K562 (cell line): Measurements from ENCODE around the gene NEU1. TPM values are rescaled to one million over a fixed set of nuclear protein-coding genes. Genes with fewer than 3 reads are reported as not detected.

Experiments
- ATAC-seq: fragments of 200-7000 bp; cut with Tn5 transposase; 3 replicates; pipeline ENCODE4 v1.9.1; 2020; ENCODE audit warnings: moderate library complexity
- BruUV-seq: library from RNA; stranded (reverse); fragments of 400-500 nt; replicated peaks from 2 replicates; lab custom pipeline; 2021; lab: Mats Ljungman, UMichigan
- CTCF ChIA-PET: fragments of 300-600 bp; formaldehyde crosslinking; extraction: SDS; loops from one replicate; lab custom pipeline; 2021; ENCODE audit warnings: low intra/inter-chr PET ratio; lab: Yijun Ruan, JAX
- POLR2A ChIA-PET: fragments of 300-600, 350-650 bp; sonication (Branson Sonifier 250); formaldehyde crosslinking; extraction: SDS; loops from one replicate; lab custom pipeline; 2021; ENCODE audit warnings: antibody characterized with exemption, inconsistent platforms; lab: Yijun Ruan, JAX
- DNase-seq, 4 experiments: peaks; one replicate each; pipeline versions ENCODE4 v3.0.0 to v3.0.0-alpha.2; 2011 to 2018; ENCODE audit warnings: low spot score in 3 of 4, mixed read lengths in 3 of 4; ENCODE audit errors: extremely low read depth in 1 of 4
- FAIRE-seq: peaks from 2 replicates; lab custom pipeline; 2011; peaks lifted over from hg19 to GRCh38; lab: Jason Lieb, UNC
- H2AFZ ChIP-seq: 2 replicates; pipeline ENCODE4 v1.6.0; 2011; ENCODE audit warnings: low read depth, low read length, control low read depth, inconsistent platforms
- H3K27ac ChIP-seq: fragments of 200-600 bp; 3 replicates; pipeline ENCODE4 v1.8.0; 2011; ENCODE audit warnings: low read depth, mild to moderate bottlenecking, control low read depth, inconsistent platforms, low read length, moderate library complexity, mixed read lengths; ENCODE audit errors: extremely low read depth
- H3K27me3 ChIP-seq, 2 experiments: fragments of 300-600 bp in 1 of 2; 2 replicates in 1 of 2; 3 replicates in 1 of 2; pipeline versions ENCODE4 v1.6.0 to v1.8.0; 2011; ENCODE audit warnings: inconsistent platforms in 2 of 2, low read length in 2 of 2, mild to moderate bottlenecking in 1 of 2, mixed read lengths in 1 of 2, moderate library complexity in 1 of 2; ENCODE audit not compliant: control insufficient read depth in 2 of 2, insufficient read depth in 2 of 2
- H3K36me3 ChIP-seq: fragments of 300-600 bp; 3 replicates; pipeline ENCODE4 v1.8.0; 2011; ENCODE audit warnings: mild to moderate bottlenecking, low read length, inconsistent platforms; ENCODE audit not compliant: control insufficient read depth, insufficient read depth
- H3K4me1 ChIP-seq, 2 experiments: fragments of 200-600 bp in 1 of 2; replicated peaks in 1 of 2; 2 replicates in 1 of 2; 3 replicates in 1 of 2; pipeline versions ENCODE4 v1.5.1 to v1.8.0; 2011; ENCODE audit warnings: inconsistent platforms in 2 of 2, low read length in 2 of 2, mild to moderate bottlenecking in 1 of 2, mixed read lengths in 1 of 2, moderate library complexity in 1 of 2; ENCODE audit not compliant: control insufficient read depth in 2 of 2, insufficient read depth in 2 of 2
- H3K4me2 ChIP-seq: 2 replicates; pipeline ENCODE4 v1.6.1; 2011; ENCODE audit warnings: low read length, control low read depth, inconsistent platforms, mixed read lengths; ENCODE audit not compliant: insufficient read depth
- H3K4me3 ChIP-seq: fragments of 200-600 bp; sonication (generic), shearing (Covaris generic); 2 replicates; pipeline ENCODE4 v1.5.1; 2016; ENCODE audit warnings: control low read depth, inconsistent platforms
- H3K79me2 ChIP-seq: fragments of 200-600 bp; 3 replicates; pipeline ENCODE4 v1.8.0; 2011; ENCODE audit warnings: low read length, inconsistent platforms; ENCODE audit not compliant: control insufficient read depth, insufficient read depth
- H3K9ac ChIP-seq, 2 experiments: 2 replicates each; pipeline versions ENCODE4 v1.6.0 to v1.6.1; 2011; ENCODE audit warnings: low read depth in 2 of 2, low read length in 2 of 2, control low read depth in 1 of 2, inconsistent platforms in 1 of 2, mild to moderate bottlenecking in 1 of 2, mixed read lengths in 1 of 2; ENCODE audit not compliant: insufficient read depth in 1 of 2
- H3K9me1 ChIP-seq: one replicate; pipeline ENCODE4 v1.6.0; 2011; ENCODE audit warnings: inconsistent platforms, mild to moderate bottlenecking, low read length, moderate library complexity; ENCODE audit not compliant: control insufficient read depth, insufficient read depth
- H3K9me3 ChIP-seq: replicated peaks from 2 replicates; pipeline ENCODE4 v1.5.1; 2011; ENCODE audit warnings: low read depth, low read length, inconsistent platforms; ENCODE audit not compliant: control insufficient read depth, insufficient read depth
- H4K20me1 ChIP-seq: replicated peaks from 2 replicates; pipeline ENCODE4 v1.6.1; 2011; ENCODE audit warnings: low read length, inconsistent platforms, mixed read lengths; ENCODE audit not compliant: control insufficient read depth, insufficient read depth
- CBX1 ChIP-seq: sonication (generic); IDR thresholded peaks from 2 replicates; pipeline ENCODE4 v1.6.1; 2016; ENCODE audit warnings: antibody characterized with exemption, low read depth, mild to moderate bottlenecking
- CTCFL ChIP-seq: IDR thresholded peaks from 2 replicates; pipeline ENCODE4 v1.6.1; 2011; ENCODE audit warnings: borderline replicate concordance, low read depth, mild to moderate bottlenecking, moderate library complexity, low read length; ENCODE audit not compliant: insufficient read depth, poor library complexity, severe bottlenecking
- FOSL1 ChIP-seq: fragments of 200-800 bp; sonication (Bioruptor generic); conservative IDR thresholded peaks from 2 replicates; pipeline ENCODE4 v1.6.1; 2016; ENCODE audit warnings: missing genetic modification characterization, missing compliant biosample characterization
- HMGN3 ChIP-seq: IDR thresholded peaks from 2 replicates; pipeline ENCODE4 v1.6.1; 2011; ENCODE audit warnings: borderline replicate concordance, low read depth, mild to moderate bottlenecking, mixed read lengths, low read length; ENCODE audit not compliant: insufficient read length; ENCODE audit errors: extremely low read depth
- HSF4 ChIP-seq: fragments of 250-450 bp; sonication (Bioruptor Pico); IDR thresholded peaks from 2 replicates; pipeline ENCODE4 v2.1.2; 2022; ENCODE audit warnings: mild to moderate bottlenecking, moderate library complexity, borderline replicate concordance
- KLF6 ChIP-seq: fragments of 250-450 bp; sonication (Bioruptor Pico); IDR thresholded peaks from 2 replicates; pipeline ENCODE4 v1.4.0; 2020; ENCODE audit warnings: mild to moderate bottlenecking, moderate library complexity, borderline replicate concordance
- NKRF ChIP-seq: fragments of 450-650 bp; IDR thresholded peaks from 2 replicates; pipeline ENCODE4 v1.6.1; 2016; ENCODE audit warnings: borderline replicate concordance
- PHB2 ChIP-seq: fragments of 450-650 bp; IDR thresholded peaks from 2 replicates; pipeline ENCODE4 v1.6.1; 2017; ENCODE audit warnings: low read depth
- PML ChIP-seq: IDR thresholded peaks from 2 replicates; pipeline ENCODE4 v1.6.1; 2012; ENCODE audit warnings: low read length, inconsistent platforms
- SMAD4 ChIP-seq: fragments of 250-450 bp; sonication (Bioruptor Pico); conservative IDR thresholded peaks from 2 replicates; pipeline ENCODE4 v1.8.0; 2021; ENCODE audit warnings: inconsistent platforms, mild to moderate bottlenecking, moderate library complexity
- TARDBP ChIP-seq: fragments of 450-650 bp; IDR thresholded peaks from 2 replicates; pipeline ENCODE4 v1.6.1; 2016
- TBL1XR1 ChIP-seq, 2 experiments: IDR thresholded peaks; 2 replicates each; pipeline ENCODE4 v1.6.1; 2012; ENCODE audit warnings: improper control_type of control experiment in 2 of 2, low read length in 2 of 2, mild to moderate bottlenecking in 1 of 2
- ZNF644 ChIP-seq: fragments of 200-800 bp; sonication (Bioruptor generic); IDR thresholded peaks from 2 replicates; pipeline ENCODE4 v1.6.1; 2016; ENCODE audit warnings: low read depth, missing genetic modification characterization, missing compliant biosample characterization
- ZNF695 ChIP-seq: fragments of 450-650 bp; formaldehyde crosslinking; IDR thresholded peaks from 2 replicates; pipeline ENCODE4 v1.4.0; 2020; ENCODE audit warnings: mild to moderate bottlenecking, moderate library complexity
- ZNF696 ChIP-seq: fragments of 250-450 bp; sonication (Bioruptor Pico); conservative IDR thresholded peaks from 2 replicates; pipeline ENCODE4 v1.4.0; 2020; ENCODE audit warnings: mild to moderate bottlenecking, moderate library complexity
- WGBS: fragments of 100-300 bp; shearing (Covaris generic); methylation state at CpG from one replicate; pipeline ENCODE4 v1.1.6; 2016; ENCODE audit warnings: low coverage, mixed read lengths; ENCODE audit not compliant: insufficient coverage; ENCODE audit errors: missing lambda C conversion rate; 5-methylcytosine and 5-hydroxymethylcytosine counted together
- in situ Hi-C: fragments of 300-500 bp; cut with MboI; formaldehyde crosslinking; loops from 4 replicates; pipeline ENCODE4 v1.15.0; 2018; ENCODE audit warnings: inconsistent platforms, mixed read lengths
- intact Hi-C: fragments of 100-400 bp; cut with micrococcal nuclease; formaldehyde crosslinking; loops from 2 replicates; pipeline ENCODE4 v1.14.2; 2022
- polyA plus RNA-seq, 8 experiments: library from polyadenylated mRNA; depleted of rRNA in 4 of 8; stranded (reverse) in 5 of 8; unstranded in 3 of 8; fragments of >200 nt; fragmentation: Nextera tagmentation in 2 of 8; fragmentation: Illumina TruSeq in 1 of 8; extraction: Ambion mirVana in 2 of 8; extraction: Trizol in 1 of 8; gene quantifications; 2 replicates each; pipeline versions ENCODE4 v1.2.1 to v1.2.3, GENCODE V29; 2011 to 2014; ENCODE audit warnings: inconsistent platforms in 1 of 8, missing spikeins in 1 of 8
- total RNA-seq, 7 experiments: library from RNA; depleted of rRNA in 6 of 7; stranded (reverse); fragments of >200 nt in 6 of 7; fragmentation: Illumina TruSeq in 2 of 7; extraction: Trizol in 2 of 7; gene quantifications; 2 replicates each; pipeline versions ENCODE4 v1.2.1 to v1.2.3, GENCODE V29; 2011 to 2021; ENCODE audit warnings: low replicate concordance in 1 of 7

NEU1 gene
- total and polyA plus RNA-seq, 9 of the 15 experiments (the other 6 are each of a cell fraction or from before 2014, with no cell fraction given) = 14.8 to 67.8 (median 51.0) TPM

DNA sequence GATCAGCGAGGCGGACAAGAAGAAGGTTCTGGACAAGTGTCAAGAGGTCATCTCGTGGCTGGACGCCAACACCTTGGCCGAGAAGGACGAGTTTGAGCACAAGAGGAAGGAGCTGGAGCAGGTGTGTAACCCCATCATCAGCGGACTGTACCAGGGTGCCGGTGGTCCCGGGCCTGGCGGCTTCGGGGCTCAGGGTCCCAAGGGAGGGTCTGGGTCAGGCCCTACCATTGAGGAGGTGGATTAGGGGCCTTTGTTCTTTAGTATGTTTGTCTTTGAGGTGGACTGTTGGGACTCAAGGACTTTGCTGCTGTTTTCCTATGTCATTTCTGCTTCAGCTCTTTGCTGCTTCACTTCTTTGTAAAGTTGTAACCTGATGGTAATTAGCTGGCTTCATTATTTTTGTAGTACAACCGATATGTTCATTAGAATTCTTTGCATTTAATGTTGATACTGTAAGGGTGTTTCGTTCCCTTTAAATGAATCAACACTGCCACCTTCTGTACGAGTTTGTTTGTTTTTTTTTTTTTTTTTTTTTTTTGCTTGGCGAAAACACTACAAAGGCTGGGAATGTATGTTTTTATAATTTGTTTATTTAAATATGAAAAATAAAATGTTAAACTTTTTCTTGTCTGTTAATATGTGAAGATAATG is 32.9 kb downstream of the NEU1 start (continued):
- no peak for TF ChIP-seq ZNF644 (tag)
- TF ChIP-seq TBL1XR1 (IDR thresholded peaks at IDR 0.05; ENCODE audit: low read length in 2 of 2) = no peak

DNA sequence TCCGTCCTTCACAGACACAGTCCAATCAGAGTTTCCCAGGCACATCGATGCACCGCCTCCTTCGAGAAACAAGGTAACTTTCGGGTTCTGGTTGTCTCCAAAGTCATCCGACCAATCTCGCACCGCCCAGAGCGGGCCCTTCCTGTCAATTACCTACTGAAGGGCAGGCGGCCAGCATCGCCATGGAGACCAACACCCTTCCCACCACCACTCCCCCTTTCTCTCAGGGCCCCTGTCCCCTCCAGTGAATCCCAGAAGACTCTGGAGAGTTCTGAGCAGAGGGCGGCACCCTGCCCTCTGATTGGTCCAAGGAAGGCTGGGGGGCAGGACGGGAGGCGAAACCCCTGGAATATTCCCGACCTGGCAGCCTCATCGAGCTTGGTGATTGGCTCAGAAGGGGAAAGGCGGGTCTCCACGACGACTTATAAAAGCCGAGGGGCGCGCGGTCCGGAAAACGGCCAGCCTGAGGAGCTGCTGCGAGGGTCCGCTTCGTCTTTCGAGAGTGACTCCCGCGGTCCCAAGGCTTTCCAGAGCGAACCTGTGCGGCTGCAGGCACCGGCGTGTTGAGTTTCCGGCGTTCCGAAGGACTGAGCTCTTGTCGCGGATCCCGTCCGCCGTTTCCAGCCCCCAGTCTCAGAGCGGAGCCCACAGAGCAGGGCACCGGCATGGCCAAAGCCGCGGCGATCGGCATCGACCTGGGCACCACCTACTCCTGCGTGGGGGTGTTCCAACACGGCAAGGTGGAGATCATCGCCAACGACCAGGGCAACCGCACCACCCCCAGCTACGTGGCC is 35.1 kb downstream of the NEU1 start, which contains the start of gene HSPA1B:
Gene HSPA1B (plus strand): TSS at position 453 of the 794 bp plus-strand sequence. CDS start 213 bp downstream, at position 666.
- CTCF ChIA-PET = no interaction called here
- Histone ChIP-seq H3K4me1 (peaks cover 41% of the 10 kb centered on the region in 2 experiments), H3K9me1 (no peaks in the 10 kb centered on the region), H4K20me1 (peaks cover 5% of the 10 kb centered on the region; the same call in 1 of the 2 replicates), H3K9me3 (no peaks in the 10 kb centered on the region), H3K4me3 (peak within 1 kb of the TSS; percentile 56), H3K27ac (peak within 1 kb of the TSS; percentile 78), H3K27me3 (no peaks in the 10 kb centered on the region), H3K79me2 (peaks cover 53% of the 10 kb centered on the region), H3K9ac (peak within 1 kb of the TSS; percentile 70 to 97), H2AFZ (peak within 1 kb of the TSS; percentile 87), H3K36me3 (peaks cover 18% of the 10 kb centered on the region; the same call in 2 of the 3 replicates), H3K4me2 (peak within 1 kb of the TSS; percentile 90)
- POLR2A ChIA-PET = interaction anchor here (0.6 to 6.4 kb wide), 59 partner anchors 10 to 1444 kb away, joined by 3 to 93 read pairs (median 4); partner anchors contain the start of genes ABHD16A, BAG6, C6orf47 and CLIC1
- DNase-seq = peak; percentile 99 to 100 (median 100)
- in situ Hi-C loops (no loop called here), intact Hi-C loops (loop anchor here (1.0 to 10.0 kb wide), 5 partner anchors 32 to 347 kb away; partner anchors contain the start of genes AGPAT1, ATP6V1G2, DDAH2 and NFKBIL1)
- WGBS = under 1% methylated on average over 51 of the region's 56 CpGs
- ATAC-seq = peak; percentile 86
- peak; percentile 98 for FAIRE-seq
- no TSS peak for BruUV-seq
- TF ChIP-seq NKRF (peak; percentile 95), KLF6 (peak; percentile 62; the same call in 1 of the 2 replicates), HMGN3 (no peak), HSF4 (CRISPR knock-in tag) (no peak), CBX1 (peak; percentile 98), PHB2 (no peak), CTCFL (no peak), SMAD4 (CRISPR knock-in tag) (peak; percentile 87), ZNF695 (CRISPR knock-in tag) (peak; percentile 73; the same call in 1 of the 2 replicates), ZNF696 (CRISPR knock-in tag) (0 out of 2 replicates have a peak, but pooled peaks have one; percentile 26), PML (peak; percentile 99), FOSL1 (tag) (no peak), TARDBP (no peak)
